ENCODE measurements around the gene OLFML2B.

DNA sequence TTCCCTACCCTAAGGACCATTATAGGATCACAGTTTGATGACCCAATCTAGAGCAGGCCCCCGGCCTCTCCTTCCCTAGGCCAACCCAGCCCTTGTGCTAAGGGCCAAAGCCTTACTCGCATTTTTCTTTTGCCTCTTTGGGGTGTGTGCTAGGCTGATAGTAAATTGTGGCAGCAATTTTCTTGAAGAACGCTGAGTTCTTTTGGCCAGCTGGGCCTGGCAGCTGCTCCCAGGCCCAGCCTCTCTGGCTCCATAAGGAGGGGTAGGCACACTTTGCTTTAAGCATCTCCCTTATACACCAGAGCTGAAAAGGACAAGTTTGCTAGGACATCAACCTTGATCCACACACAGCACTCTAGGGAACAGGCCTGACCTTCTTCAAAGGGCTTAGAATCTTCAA lies 4.2 kb downstream of the OLFML2B start:
- no peak for TF ChIP-seq POLR2AphosphoS5 (IDR thresholded peaks at IDR 0.05)
- TF ChIP-seq, protein P1, sequence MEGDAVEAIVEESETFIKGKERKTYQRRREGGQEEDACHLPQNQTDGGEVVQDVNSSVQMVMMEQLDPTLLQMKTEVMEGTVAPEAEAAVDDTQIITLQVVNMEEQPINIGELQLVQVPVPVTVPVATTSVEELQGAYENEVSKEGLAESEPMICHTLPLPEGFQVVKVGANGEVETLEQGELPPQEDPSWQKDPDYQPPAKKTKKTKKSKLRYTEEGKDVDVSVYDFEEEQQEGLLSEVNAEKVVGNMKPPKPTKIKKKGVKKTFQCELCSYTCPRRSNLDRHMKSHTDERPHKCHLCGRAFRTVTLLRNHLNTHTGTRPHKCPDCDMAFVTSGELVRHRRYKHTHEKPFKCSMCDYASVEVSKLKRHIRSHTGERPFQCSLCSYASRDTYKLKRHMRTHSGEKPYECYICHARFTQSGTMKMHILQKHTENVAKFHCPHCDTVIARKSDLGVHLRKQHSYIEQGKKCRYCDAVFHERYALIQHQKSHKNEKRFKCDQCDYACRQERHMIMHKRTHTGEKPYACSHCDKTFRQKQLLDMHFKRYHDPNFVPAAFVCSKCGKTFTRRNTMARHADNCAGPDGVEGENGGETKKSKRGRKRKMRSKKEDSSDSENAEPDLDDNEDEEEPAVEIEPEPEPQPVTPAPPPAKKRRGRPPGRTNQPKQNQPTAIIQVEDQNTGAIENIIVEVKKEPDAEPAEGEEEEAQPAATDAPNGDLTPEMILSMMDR (IDR thresholded peaks at IDR 0.05): no peak

Data from suprapubic skin (tissue), 3 donors.